Activated CD8-positive, alpha-beta memory T cell treated with anti-CD3 and anti-CD28 coated beads for 4 hours (primary cell): ENCODE results near the gene CACNA1G.

Source experiments
- DNase-seq, 2 donors: peaks; one replicate each; pipeline ENCODE4 v3.0.0-alpha.2; 2020; ENCODE audit warnings: low read depth in 2 of 2

The CACNA1G gene

GRCh38 chr17:50533720-50534148 is 26.8 kb upstream of the CACNA1G start:
- DNase-seq = no peak

GRCh38 chr17:50534222-50534978 is 26.1 kb upstream of the CACNA1G start:
- no peak for DNase-seq

- DNase-seq = no peak
Observed at GRCh38 chr17:50534979-50535326, 25.6 kb upstream of the CACNA1G start.

GRCh38 chr17:50535407-50535806 is 25.1 kb upstream of the CACNA1G start:
- DNase-seq = no peak

GRCh38 chr17:50536683-50537646 is 23.6 kb upstream of the CACNA1G start:
- DNase-seq = no peak

GRCh38 chr17:50537721-50538548 is 22.6 kb upstream of the CACNA1G start:
- no peak for DNase-seq

GRCh38 chr17:50538549-50539410 is 21.7 kb upstream of the CACNA1G start:
- DNase-seq = no peak

GRCh38 chr17:50539762-50540559 is 20.6 kb upstream of the CACNA1G start:
- DNase-seq = no peak

GRCh38 chr17:50540560-50541401 is 19.7 kb upstream of the CACNA1G start:
- DNase-seq = no peak

- no peak for DNase-seq
Observed at GRCh38 chr17:50541402-50541715, 19.2 kb upstream of the CACNA1G start.

GRCh38 chr17:50541716-50542688 is 18.5 kb upstream of the CACNA1G start:
- peak; percentile 66 to 69 for DNase-seq

- DNase-seq = no peak
Observed at GRCh38 chr17:50542795-50543774, 17.4 kb upstream of the CACNA1G start.

GRCh38 chr17:50544516-50544915 is 16.0 kb upstream of the CACNA1G start:
- no peak for DNase-seq

GRCh38 chr17:50545311-50545710 is 15.2 kb upstream of the CACNA1G start:
- DNase-seq = no peak

- no peak for DNase-seq
Observed at GRCh38 chr17:50546701-50547034, 13.8 kb upstream of the CACNA1G start.

GRCh38 chr17:50547035-50547735 is 13.3 kb upstream of the CACNA1G start, which contains the start of gene SPATA20:
Gene SPATA20 (plus strand): TSS chr17:50547174. CDS start chr17:50547209, 35 bp downstream.
- peak; percentile 54 to 60 for DNase-seq
